ENCODE measurements around the gene PRM3.

The PRM3 gene

GRCh38 chr16:11242658-11243057 is 30.8 kb downstream of the PRM3 start:
- DNase-seq = no peak

DNA sequence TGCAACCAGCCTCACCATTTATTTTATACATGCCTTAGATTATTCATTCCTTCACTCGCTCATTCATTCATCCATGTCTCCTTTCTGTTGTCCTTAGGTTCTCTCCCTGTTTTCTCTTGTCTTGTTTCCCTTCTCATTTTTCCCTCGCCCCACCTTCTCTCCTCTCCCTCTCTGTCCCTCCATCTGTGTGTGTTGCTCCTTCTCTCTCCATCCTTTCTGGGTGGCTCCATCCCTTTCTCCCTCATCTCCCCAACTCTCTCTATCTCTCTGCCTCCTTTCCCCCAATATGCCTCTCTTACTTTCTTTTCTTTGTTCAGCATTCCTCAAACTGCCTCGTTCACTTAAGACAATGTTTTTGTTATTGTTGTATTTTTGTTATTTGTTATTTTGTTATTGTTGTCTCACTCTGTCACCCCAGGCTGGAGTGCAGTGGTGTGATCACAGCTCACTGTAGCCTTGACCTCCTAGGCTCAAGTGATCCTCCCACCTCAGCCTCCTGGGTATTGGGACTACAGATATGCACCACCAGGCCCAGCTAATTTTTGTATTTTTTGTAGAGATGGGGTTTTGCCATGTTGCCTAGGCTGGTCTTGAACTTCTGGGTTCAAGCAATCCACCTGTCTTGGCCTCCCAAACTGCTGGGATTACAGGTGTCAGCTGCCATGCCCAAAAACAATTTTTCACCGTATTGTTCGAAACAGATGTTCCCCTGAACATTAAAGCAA is 31.8 kb downstream of the PRM3 start:
- no peak for DNase-seq

DNA sequence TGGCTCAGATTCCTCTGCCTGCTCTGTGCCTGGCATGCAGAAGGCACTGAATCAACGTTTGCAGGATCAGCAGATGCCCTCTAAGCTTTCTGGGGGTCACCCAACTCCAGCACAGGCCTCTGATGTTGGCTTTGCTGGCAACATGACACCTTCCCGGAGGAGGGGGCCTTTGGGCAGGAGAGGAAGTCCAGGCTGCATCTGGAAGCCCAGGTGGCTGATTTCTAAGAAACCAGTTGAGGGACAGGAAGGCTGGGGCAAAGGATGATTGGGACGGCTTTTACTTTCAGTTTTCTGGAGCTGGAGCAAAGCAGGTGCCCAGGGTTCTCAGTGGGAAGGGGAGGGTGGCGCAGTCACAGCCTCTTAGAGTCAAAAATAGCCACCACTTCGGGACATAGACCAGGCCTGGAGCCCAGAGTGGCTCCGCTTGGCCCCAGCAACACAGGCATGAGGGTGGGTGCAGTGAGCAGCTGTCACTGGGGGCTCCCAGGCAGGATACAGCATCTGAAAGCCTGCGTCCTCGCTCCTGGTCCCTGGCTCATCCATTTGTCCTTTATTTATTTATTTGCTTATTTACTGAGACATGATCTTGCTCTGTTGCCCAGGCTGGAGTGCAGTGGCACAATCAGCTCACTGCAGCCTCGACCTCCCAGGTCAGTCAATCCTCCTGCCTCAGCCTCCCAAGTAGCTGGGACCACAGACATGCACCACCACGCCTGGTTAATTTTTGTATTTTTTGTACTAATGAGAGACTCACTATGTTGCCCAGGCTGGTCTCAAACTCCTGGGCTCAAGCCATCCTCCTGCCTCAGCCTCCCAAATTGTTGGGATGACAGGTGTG is 32.6 kb downstream of the PRM3 start:
- peak in 1 of 2 experiments; percentile 33 for DNase-seq

GRCh38 chr16:11239644-11240632 is 33.5 kb downstream of the PRM3 start:
- DNase-seq = no peak

DNA sequence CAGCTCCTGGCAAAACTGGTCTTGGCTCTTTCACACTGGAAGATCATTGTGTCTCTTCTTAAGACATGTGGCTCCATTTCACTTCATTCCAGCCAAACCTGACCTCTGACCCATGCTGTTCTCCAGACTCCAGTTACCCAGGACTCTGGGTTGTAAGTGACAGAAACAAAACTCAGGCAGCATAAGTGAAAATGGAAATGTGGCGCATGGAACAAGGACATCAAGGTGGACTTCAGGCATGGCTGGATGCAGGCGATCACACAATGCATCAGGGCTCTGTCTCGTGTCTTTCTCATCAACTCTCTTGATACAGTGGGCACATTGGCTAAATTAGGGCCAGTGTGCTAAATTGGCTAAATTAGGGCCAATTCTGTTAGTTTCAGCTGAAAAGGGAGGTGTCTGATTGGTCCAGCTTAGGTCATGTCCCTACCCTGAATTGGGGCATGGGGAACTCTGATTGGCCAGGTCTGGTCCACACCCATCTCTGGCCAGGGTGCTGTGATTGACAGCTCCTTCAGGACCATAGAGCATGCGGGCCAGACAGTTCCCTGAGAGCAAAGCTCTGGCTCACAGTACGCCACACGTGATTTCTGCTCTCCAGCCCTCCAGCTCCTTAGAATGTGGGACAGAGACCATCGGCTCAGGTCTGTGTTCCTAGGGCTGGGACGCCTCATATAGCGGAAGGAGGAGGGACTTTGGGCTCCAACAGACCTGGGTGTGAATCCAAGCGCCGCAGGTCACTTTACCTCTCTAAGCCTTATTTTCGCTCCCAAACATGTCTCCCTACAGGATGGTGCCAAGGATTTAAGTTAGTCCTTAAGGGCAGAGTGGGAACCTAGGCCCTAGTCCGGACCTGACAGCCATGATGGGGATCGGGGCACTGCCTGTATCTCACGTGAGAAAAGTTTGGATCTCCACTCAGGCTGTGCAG is 34.9 kb downstream of the PRM3 start:
- DNase-seq = no peak

GRCh38 chr16:11236461-11237254 is 36.8 kb downstream of the PRM3 start:
- DNase-seq = no peak

DNA sequence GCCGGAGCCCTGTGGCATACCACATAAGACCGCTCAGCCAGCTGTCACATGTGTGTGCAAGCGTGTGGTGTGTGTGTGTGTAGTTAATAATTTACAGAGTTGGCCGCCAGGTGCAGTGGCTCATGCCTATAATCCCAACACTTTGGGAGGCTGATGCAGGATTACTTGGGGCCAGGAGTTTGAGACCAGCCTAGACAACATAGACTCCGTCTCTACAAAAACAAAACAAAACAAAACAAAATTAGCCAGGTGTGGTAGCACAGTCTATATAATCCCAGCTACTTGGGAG is 37.8 kb downstream of the PRM3 start:
- no peak for DNase-seq

- DNase-seq = no peak
These were observed 38.3 kb downstream of the PRM3 start for GRCh38 chr16:11234884-11235702.

DNA sequence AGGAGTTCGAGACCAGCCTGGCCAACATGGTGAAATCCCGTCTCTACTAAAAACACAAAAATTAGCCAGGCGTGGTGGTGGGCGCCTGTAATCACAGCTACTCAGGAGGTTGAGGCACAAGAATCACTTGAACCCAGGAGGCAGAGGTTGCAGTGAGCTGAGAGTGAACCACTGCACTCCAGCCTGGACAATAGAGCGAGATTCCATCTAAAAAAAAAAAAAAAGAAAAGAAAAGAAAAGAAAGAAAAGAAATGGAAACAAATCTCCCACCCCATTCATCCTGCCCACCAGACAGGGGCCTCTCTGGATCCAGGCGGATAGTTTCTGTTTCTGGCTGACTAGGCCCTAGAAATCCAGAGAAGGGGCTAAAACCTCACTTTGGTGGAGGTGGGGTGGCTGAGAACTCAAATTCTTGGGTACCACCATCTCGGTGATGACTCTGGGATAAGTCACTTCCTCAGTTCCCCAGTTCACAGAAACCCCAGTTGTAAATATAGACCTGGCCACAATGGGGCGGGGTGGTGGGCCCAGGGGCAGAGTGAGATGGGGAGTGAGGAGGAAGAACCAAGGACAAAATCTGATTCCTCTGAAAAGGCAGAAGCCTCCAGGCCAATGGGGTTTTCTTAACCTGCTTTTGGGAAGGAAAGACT is 39.6 kb downstream of the PRM3 start:
- peak; percentile 67 to 79 for DNase-seq

- DNase-seq = peak; percentile 81 to 90
These were observed 40.3 kb downstream of the PRM3 start for GRCh38 chr16:11232852-11233726.

GRCh38 chr16:11232302-11232851 is 41.1 kb downstream of the PRM3 start:
- DNase-seq = no peak

GRCh38 chr16:11231367-11231970 is 42.0 kb downstream of the PRM3 start:
- DNase-seq = no peak

- no peak for DNase-seq
These were observed 43.5 kb downstream of the PRM3 start for GRCh38 chr16:11229906-11230305.

- DNase-seq = no peak
These were observed 44.0 kb downstream of the PRM3 start for GRCh38 chr16:11229432-11229831.

DNA sequence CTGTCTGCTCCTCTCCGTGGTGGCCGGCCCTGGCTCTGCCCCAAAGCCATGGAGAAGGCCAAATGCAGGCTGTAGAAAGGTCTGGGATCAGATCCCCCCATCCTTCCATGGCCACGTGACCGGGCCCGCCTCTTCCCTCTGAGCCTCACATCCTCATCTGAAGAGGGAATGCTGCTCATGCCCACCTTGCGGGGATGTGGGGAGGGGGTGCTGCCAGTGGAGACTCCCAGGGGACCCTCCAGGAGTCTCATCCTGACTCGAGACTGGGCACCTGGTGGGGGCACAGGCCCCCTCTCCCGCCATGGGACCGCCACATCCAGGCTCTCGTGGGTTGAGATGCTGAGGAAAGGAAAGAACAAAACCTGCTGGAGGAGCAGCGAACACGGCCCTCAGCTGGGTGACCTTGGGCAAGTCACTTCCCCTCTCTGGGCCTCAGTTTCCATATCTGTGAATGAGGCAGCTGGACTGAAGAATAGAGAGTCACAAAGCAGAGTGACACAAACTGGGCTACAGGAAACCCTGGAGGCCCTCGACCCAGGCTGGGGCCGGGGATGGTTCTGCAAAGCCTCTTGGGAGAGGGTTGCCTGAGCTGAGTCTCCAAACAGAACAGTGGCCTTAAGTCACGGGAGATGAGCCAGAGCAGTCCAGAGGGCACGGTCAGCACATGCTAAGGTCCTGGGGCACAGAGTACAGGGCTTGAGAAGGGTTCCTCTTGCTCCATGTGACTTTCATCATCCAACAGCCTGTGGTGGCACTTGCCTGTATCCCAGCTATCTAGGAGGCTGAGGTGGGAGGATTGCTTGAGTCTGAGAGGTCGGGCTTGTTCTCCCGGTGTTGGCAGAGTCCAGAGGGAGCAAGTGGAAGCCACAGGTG is 47.5 kb downstream of the PRM3 start:
- peak in 1 of 2 experiments; percentile 17 for DNase-seq

- DNase-seq = peak; percentile 83 to 86
These were observed 48.3 kb downstream of the PRM3 start for GRCh38 chr16:11224894-11225676.

Measured in stimulated activated CD4-positive, alpha-beta T cell treated with anti-CD3 and anti-CD28 coated beads, Interleukin-4, amount 100 ng/mL, for 4 hours (primary cell).